ENCODE data around the gene GUCY1A1.
"Not testable (repeated sequence)": the region's sequence is repeated elsewhere in the genome, so short reads cannot be mapped to it uniquely, and the experiment has no call there.

The GUCY1A1 gene

GRCh38 chr4:155639704-155640523, 26.7 kb upstream of the GUCY1A1 start:
- in situ Hi-C loops (cut with HindIII; ENCODE audit: low pct_ligation_motif_present, low sequenced_read_pairs) = no loop called here
- no peaks in the 10 kb centered on the region for H3K36me3 ChIP-seq (replicated peaks)
- H3K27me3 ChIP-seq (replicated peaks) = no peaks in the 10 kb centered on the region
- TF ChIP-seq CTCF (IDR thresholded peaks at IDR 0.05; ENCODE audit: low read depth, low read length, missing control alignments) = no peak
- H3K4me3 ChIP-seq (ENCODE audit: low read depth, low read length) = no peak overlapping the region
- H3K27ac ChIP-seq = no peak overlapping the region
- DNase-seq = no peak

GRCh38 chr4:155640751-155641150, 25.9 kb upstream of the GUCY1A1 start:
- Histone ChIP-seq H3K27ac (no peak overlapping the region), H3K4me3 (ENCODE audit: low read depth, low read length) (no peak overlapping the region), H3K36me3 (replicated peaks) (no peaks in the 10 kb centered on the region), H3K27me3 (replicated peaks) (no peaks in the 10 kb centered on the region)
- TF ChIP-seq CTCF (IDR thresholded peaks at IDR 0.05; ENCODE audit: low read depth, low read length, missing control alignments) = no peak
- no peak for DNase-seq
- in situ Hi-C loops (cut with HindIII; ENCODE audit: low pct_ligation_motif_present, low sequenced_read_pairs) = no loop called here

- in situ Hi-C loops (cut with HindIII; ENCODE audit: low pct_ligation_motif_present, low sequenced_read_pairs) = no loop called here
- no peak overlapping the region for H3K27ac ChIP-seq
- no peaks in the 10 kb centered on the region for H3K36me3 ChIP-seq (replicated peaks)
- no peak for TF ChIP-seq CTCF (IDR thresholded peaks at IDR 0.05; ENCODE audit: low read depth, low read length, missing control alignments)
- no peak for DNase-seq
- no peaks in the 10 kb centered on the region for H3K27me3 ChIP-seq (replicated peaks)
- H3K4me3 ChIP-seq (ENCODE audit: low read depth, low read length) = no peak overlapping the region
These were observed 23.6 kb upstream of the GUCY1A1 start for GRCh38 chr4:155643087-155643486.

GRCh38 chr4:155646001-155646400, 20.6 kb upstream of the GUCY1A1 start:
- in situ Hi-C loops (cut with HindIII; ENCODE audit: low pct_ligation_motif_present, low sequenced_read_pairs) = no loop called here
- Histone ChIP-seq H3K27me3 (replicated peaks) (no peaks in the 10 kb centered on the region), H3K4me3 (ENCODE audit: low read depth, low read length) (no peak overlapping the region), H3K27ac (no peak overlapping the region), H3K36me3 (replicated peaks) (no peaks in the 10 kb centered on the region)
- no peak for DNase-seq
- no peak for TF ChIP-seq CTCF (IDR thresholded peaks at IDR 0.05; ENCODE audit: low read depth, low read length, missing control alignments)

GRCh38 chr4:155650785-155651184, 15.9 kb upstream of the GUCY1A1 start:
- H3K27ac ChIP-seq; DNase-seq; H3K4me3 ChIP-seq (ENCODE audit: low read depth, low read length); H3K36me3 ChIP-seq (replicated peaks); in situ Hi-C loops (cut with HindIII; ENCODE audit: low pct_ligation_motif_present, low sequenced_read_pairs); H3K27me3 ChIP-seq (replicated peaks): not testable (repeated sequence)

GRCh38 chr4:155653052-155653451, 13.6 kb upstream of the GUCY1A1 start:
- Histone ChIP-seq H3K27me3 (replicated peaks) (no peaks in the 10 kb centered on the region), H3K4me3 (ENCODE audit: low read depth, low read length) (no peak overlapping the region), H3K36me3 (replicated peaks) (no peaks in the 10 kb centered on the region), H3K27ac (no peak overlapping the region)
- no peak for DNase-seq
- in situ Hi-C loops (cut with HindIII; ENCODE audit: low pct_ligation_motif_present, low sequenced_read_pairs) = no loop called here
- TF ChIP-seq CTCF (IDR thresholded peaks at IDR 0.05; ENCODE audit: low read depth, low read length, missing control alignments) = no peak
